Endometrial microvascular endothelial cells (primary cell): ENCODE measurements around the gene TAGAP. TPM values are rescaled to one million over a fixed set of nuclear protein-coding genes. Genes with fewer than 3 reads are reported as not detected.
"Not testable (repeated sequence)": the region's sequence is repeated elsewhere in the genome, so short reads cannot be mapped to it uniquely, and the experiment has no call there.

ENCODE experiments used
- in situ Hi-C: cut with HindIII; loops from 2 replicates; pipeline ENCODE4 v1.10.0; 2017; ENCODE audit warnings: low sequenced_read_pairs, low pct_unique_long_range_greater_than_20kb; ENCODE audit errors: inconsistent ontology term
- total RNA-seq: library from RNA; depleted of rRNA; stranded (reverse); fragments of >200 nt; gene quantifications from one replicate; pipeline ENCODE4 v1.2.3, GENCODE V29; 2015; ENCODE audit errors: inconsistent ontology term

TAGAP gene
- total RNA-seq, 1 donor from 2014 or later, result not detected

DNA sequence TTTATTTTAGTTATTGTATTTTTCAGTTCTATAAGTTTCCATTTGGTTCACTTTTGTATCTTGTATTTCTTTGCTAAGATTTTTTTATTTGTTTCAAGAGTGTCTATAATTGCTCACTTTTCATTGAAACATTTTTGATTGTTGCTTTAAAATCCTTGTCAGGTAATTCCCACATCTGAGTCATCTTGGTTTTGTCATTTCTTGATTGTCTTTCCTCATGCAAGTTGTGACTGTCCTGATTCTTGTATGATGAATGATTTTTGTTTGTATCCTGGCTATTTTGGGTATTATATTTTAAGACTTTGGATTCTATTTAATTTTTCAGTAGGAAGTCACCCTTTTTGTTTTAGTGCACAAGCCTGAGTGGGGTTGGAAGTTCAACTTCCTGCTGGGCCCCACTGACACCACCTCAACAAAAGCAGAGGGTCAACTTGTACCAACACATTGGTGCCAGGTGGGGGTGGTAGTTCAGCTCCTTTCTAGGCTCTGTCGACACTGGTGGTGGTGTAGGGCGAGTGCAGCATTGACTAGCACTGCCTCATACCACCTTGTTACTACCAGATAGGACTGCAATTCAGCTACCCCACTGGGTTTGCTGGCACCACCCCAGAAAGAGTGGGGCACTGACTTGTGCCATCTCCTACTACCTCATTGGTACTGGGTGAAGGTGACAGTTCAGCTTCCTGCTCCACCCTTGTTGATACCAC is 53.6 kb downstream of the TAGAP start:
- in situ Hi-C loops, result no loop called here

DNA sequence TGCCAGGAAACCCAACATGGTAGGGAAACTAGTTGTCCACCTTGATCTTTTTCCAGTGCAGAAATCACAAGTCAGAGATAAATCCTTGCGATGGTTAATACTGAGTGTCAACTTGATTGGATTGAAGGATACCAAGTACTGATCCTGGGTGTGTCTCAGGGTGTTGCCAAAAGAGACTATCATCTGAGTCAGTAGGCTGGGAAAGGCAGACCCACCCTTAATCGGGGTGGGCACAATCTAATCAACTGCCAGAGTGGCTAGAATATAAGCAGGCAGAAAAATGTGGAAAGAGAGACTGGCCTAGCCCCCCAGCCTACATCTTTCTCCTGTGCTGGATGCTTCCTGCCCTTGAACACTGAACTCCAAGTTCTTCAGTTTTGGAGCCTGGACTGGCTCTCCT is 55.1 kb downstream of the TAGAP start:
- in situ Hi-C loops, result not testable (repeated sequence)

DNA sequence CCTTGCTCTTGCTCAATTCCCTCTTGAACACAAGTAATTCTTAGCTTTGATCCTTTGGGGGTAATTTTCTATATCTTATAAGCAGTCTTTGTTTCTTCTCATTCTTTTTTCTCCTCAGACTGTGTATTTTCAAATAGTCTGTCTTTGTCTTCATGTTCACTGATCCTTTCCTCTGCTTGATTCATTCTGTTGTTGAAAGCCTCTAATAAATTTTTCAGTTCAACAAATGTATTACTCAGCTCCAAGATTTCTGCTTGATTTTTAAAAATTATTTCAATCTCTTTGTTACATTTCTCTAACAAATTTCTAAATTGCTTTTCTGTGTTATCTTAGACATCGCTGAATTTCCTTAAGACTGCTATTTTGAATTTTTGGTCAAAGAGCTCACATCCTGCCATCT is 56.3 kb downstream of the TAGAP start:
- in situ Hi-C loops, result no loop called here

DNA sequence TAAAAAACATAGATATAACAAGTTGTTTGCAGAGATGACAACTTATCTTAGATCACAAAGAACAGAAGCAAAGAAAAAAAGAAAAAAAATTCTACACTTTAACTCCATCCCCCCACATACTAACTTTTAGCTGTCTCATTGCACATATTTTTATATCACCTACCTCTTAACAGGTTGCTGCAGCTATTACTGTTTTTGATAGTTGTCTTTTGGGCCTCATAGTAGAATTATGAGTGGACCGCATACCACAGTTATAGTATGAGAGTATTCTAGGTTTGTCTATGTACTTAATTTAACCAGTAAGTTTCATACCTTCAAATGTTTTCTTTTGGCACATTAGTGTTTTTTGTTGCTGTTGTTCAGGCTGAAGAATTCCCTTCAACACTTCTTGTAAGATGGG is 57.1 kb downstream of the TAGAP start:
- in situ Hi-C loops, result no loop called here

Other genes with a start within 250 kb of the TAGAP start
- 101 TPM for gene EZR, start 225.6 kb downstream of the TAGAP start, total RNA-seq
- 1.7 TPM for gene RSPH3, start 44.8 kb downstream of the TAGAP start, total RNA-seq
- not detected for gene FNDC1, start 124.4 kb upstream of the TAGAP start, total RNA-seq